Neural crest cell (in vitro differentiated cells): ENCODE results near the gene HOXC6. TPM values are rescaled to one million over a fixed set of nuclear protein-coding genes. Genes with fewer than 3 reads are reported as not detected.
A peak's percentile ranks its signal among the peaks of the same experiment; 100 is the strongest.

Source experiments
- DNase-seq: peaks from one replicate; pipeline ENCODE4 v3.0.0; 2021; ENCODE audit warnings: low read depth, mixed read lengths, low spot score
- H3K27ac Mint-ChIP-seq: one replicate; pipeline ENCODE4 v1.8.0; 2021; ENCODE audit warnings: mild to moderate bottlenecking, mixed read lengths; ENCODE audit not compliant: unreplicated experiment
- H3K27me3 Mint-ChIP-seq: 2 replicates; pipeline ENCODE4 v1.8.0; 2021; ENCODE audit warnings: low read depth, mild to moderate bottlenecking, mixed read lengths
- H3K36me3 Mint-ChIP-seq: 2 replicates; pipeline ENCODE4 v1.8.0; 2021; ENCODE audit warnings: low read depth, mild to moderate bottlenecking, mixed read lengths
- H3K4me1 Mint-ChIP-seq: 2 replicates; pipeline ENCODE4 v1.8.0; 2021; ENCODE audit warnings: mixed read lengths
- H3K4me3 Mint-ChIP-seq: one replicate; pipeline ENCODE4 v1.8.0; 2021; ENCODE audit warnings: mild to moderate bottlenecking, mixed read lengths
- H3K9me3 Mint-ChIP-seq: 2 replicates; pipeline ENCODE4 v1.8.0; 2021; ENCODE audit warnings: mixed read lengths
- total RNA-seq: library from RNA; stranded (reverse); gene quantifications from 2 replicates; pipeline ENCODE4 v1.2.1, GENCODE V29; 2021
- TF ChIP-seq, protein P1 (sequence below): fragments of 200-600 bp; sonication (generic); conservative IDR thresholded peaks from 2 replicates; pipeline ENCODE4 v1.5.0; 2021; ENCODE audit warnings: antibody characterized with exemption, mild to moderate bottlenecking

HOXC6 gene
- total RNA-seq, 1 donor from 2014 or later = 11.0 TPM

GRCh38 chr12:54010053-54010971 is 17.9 kb upstream of the HOXC6 start:
- no peak for DNase-seq
- H3K4me1 Mint-ChIP-seq = peaks cover 7% of the 10 kb centered on the region
- peak overlapping the region; percentile 77 for H3K4me3 Mint-ChIP-seq
- no peaks in the 10 kb centered on the region for H3K9me3 Mint-ChIP-seq
- H3K36me3 Mint-ChIP-seq = peaks cover 2% of the 10 kb centered on the region
- H3K27me3 Mint-ChIP-seq = peaks cover 99% of the 10 kb centered on the region
- TF ChIP-seq, protein P1, sequence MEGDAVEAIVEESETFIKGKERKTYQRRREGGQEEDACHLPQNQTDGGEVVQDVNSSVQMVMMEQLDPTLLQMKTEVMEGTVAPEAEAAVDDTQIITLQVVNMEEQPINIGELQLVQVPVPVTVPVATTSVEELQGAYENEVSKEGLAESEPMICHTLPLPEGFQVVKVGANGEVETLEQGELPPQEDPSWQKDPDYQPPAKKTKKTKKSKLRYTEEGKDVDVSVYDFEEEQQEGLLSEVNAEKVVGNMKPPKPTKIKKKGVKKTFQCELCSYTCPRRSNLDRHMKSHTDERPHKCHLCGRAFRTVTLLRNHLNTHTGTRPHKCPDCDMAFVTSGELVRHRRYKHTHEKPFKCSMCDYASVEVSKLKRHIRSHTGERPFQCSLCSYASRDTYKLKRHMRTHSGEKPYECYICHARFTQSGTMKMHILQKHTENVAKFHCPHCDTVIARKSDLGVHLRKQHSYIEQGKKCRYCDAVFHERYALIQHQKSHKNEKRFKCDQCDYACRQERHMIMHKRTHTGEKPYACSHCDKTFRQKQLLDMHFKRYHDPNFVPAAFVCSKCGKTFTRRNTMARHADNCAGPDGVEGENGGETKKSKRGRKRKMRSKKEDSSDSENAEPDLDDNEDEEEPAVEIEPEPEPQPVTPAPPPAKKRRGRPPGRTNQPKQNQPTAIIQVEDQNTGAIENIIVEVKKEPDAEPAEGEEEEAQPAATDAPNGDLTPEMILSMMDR = no peak
- H3K27ac Mint-ChIP-seq = no peak overlapping the region

- DNase-seq = no peak
- Mint-ChIP-seq H3K27ac (no peak overlapping the region), H3K27me3 (peaks cover 99% of the 10 kb centered on the region), H3K9me3 (no peaks in the 10 kb centered on the region), H3K4me1 (peaks cover 3% of the 10 kb centered on the region), H3K4me3 (peak overlapping the region; percentile 61), H3K36me3 (peaks cover 2% of the 10 kb centered on the region)
- TF ChIP-seq, protein P1 = no peak
These were observed 17.1 kb upstream of the HOXC6 start for GRCh38 chr12:54010972-54011664.

GRCh38 chr12:54011665-54012532 is 16.3 kb upstream of the HOXC6 start:
- Mint-ChIP-seq H3K4me1 (no peaks in the 10 kb centered on the region), H3K36me3 (peaks cover 2% of the 10 kb centered on the region), H3K9me3 (no peaks in the 10 kb centered on the region), H3K27ac (no peak overlapping the region), H3K4me3 (peak overlapping the region; percentile 61), H3K27me3 (peaks cover 99% of the 10 kb centered on the region)
- no peak for DNase-seq
- TF ChIP-seq, protein P1 = no peak

DNA sequence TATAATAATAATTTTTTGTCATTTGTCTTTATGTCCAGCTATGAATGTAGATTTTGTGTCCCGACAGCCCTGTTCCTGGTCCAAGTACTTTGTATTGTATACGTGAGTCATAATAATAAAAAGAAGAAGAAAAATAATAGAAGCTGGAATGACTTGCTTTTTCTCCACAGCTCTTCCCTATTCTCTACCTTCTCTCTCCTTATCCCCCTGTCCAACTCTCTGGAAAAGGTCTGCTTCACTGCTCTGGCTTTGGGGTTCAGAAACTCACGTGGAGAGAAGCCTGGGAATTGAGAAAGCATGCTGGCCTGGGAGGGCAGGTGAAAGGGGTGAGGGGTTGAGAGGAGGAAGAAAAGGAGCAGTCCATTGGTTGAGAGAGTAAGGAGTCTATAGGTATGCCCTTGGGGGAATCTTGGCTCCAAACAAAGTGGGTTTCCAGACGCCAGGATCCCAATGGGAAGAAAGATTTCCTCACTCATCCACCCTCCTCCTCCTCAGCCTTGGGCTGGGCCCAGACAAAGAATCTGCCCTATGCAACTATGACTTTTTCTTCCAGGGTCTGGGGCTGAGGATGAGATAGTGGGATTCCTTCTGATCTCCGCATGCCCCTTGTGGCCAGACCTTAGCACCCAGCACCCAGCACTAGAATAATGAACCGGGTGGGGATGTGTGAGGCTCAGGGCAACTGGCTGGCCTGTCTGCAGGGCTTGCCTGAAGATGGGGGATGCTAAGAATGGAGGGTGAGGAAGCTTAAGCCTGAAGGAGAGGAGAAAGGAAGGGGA is 15.4 kb upstream of the HOXC6 start:
- DNase-seq = no peak
- TF ChIP-seq, protein P1 = no peak
- H3K27me3 Mint-ChIP-seq = peaks cover 99% of the 10 kb centered on the region
- peaks cover 2% of the 10 kb centered on the region for H3K36me3 Mint-ChIP-seq
- peaks cover 6% of the 10 kb centered on the region for H3K4me1 Mint-ChIP-seq
- no peaks in the 10 kb centered on the region for H3K9me3 Mint-ChIP-seq
- no peak overlapping the region for H3K27ac Mint-ChIP-seq
- peak overlapping the region; percentile 61 for H3K4me3 Mint-ChIP-seq
